ENCODE results near the gene ECT2L.

ECT2L gene

GRCh38 chr6:138795809-138796603 is at the start of gene ECT2L:
Gene ECT2L (plus strand): TSS chr6:138796087. CDS start chr6:138813275, 17,188 bp downstream.
- DNase-seq, result no peak

DNA sequence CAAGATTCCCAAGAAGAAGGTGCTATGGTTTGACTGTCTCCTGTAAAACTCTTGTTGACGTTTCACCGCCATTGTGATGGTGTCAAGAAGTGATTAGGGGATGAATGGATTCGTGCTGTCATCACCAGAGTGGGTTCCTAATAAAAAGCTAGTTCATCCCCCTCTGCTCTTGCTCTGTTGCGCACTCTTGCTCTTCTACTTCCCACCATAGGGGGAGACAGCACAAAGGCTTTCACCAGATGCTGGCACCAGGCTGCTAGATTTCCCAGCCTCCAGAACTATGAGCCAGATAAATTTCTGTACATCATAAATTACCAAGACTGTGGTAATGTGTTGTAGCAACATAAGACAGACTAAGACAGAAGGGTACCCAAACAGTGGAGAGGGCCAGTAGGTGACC is 43.9 kb upstream of the ECT2L start:
- no peak for DNase-seq

DNA sequence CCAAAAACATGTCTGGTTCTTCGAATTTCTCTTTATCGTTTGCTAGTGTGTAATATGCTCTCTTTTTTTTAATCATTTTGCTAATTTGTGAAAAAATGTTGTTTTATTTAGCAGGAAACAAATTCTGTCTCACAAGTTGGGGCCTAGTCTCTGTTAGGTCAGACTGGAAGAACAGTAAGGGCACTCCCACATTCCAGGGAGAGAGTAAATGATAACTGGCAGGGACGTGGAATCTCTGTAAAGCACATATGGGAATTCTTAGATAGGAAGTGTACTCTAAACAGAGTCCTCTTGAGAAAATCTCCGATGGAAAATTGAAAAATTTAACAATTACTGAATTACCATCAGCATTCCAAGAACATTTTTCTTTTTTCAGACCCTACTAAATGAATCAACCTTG is 38.8 kb upstream of the ECT2L start:
- no peak for DNase-seq

GRCh38 chr6:138765896-138766655 is 29.8 kb upstream of the ECT2L start:
- DNase-seq, result no peak

DNA sequence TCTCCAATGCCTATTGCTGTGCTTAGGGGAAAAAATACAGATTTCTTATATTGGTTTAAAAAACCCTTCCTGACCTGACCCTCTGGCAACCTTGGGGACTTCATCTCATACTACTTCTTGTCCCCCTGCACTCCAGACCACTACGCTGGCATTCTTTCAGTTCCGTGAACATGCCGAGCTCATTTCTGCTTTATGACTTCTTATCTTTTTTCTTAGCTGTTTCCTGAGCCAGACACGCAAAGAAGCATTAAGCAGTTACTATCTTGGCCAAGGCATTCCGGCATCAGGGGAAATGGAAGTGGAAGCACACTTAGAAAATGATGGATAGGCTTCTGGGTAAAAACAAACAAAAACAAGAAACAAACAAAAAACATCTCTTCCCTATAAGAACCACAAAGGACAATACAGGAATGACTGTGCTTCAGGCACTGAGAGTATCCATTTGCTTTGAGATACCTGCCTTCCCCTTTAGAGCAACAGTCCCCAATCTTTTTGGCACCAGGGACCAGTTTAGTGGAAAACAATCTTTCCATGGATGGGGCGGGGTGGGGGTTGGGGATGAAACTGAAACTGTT is 26.7 kb upstream of the ECT2L start:
- DNase-seq, result no peak

DNA sequence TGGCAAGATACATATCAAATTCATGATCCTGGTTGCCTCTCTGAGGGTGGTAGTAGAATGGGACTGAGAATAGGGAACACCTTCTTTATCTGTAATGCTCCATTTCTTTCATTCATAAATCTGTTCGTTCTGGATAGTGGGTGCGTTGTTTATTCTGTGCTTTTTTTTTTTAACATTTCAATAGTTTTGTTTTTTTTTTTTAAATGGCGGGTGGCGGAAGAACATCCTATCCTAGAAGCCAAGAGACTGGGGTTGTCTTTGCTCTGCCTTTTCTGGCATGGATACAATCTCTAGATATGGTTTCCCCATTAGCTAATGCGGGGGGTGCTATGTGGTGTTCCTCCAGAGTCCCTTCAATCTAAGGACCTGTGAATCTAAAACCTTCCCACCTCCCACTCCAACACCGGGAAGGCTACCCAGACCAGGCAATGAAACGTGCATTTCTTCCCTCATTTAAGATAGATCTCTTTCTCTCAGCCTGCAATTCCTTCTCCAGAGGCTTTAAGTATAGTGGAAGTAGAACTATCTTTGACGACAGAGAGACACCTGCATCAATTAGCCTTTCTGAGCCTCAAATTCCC is 23.2 kb upstream of the ECT2L start:
- no peak for DNase-seq

GRCh38 chr6:138773177-138774091 is 22.5 kb upstream of the ECT2L start, which contains the start of gene CCDC28A:
Gene CCDC28A (plus strand): TSS chr6:138773769. CDS start chr6:138776121, 2,352 bp downstream.
- peak; percentile 96 for DNase-seq

DNA sequence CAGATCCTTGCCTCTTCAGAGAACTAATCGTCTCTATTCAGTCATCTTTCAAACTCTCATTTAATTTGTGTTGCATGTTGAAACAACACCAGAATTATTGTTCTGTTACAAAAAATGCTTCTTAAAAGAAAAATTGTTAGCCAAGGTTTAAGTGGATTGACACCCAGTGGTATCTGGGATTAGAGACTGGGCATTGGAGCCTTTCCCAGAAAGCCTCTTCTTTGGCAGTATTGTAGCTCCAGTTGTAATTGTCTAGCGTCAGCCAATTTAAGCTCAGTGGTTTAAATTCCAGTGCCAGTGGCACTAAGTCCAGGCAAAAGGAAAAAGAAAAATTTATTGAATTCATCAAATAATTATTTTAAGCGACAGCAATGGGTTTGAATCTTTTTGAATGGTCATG is 21.5 kb upstream of the ECT2L start:
- no peak for DNase-seq

DNA sequence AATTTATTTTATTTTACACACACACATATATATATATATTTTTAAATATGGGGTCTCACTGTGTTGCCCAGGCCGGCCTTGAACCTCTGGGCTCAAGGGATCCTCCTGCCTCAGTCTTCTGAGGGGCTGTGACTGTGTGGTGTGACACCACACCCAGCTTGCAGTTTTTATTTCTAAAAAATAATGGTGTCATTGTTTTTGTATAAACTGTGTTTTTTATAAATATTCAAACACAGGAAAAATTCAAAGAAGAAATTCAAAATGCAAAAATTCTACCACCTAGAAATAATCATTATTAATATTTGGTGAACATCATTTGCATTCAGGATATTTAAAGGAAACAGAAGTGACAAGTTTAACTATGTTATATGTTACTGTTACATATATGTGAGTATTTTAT is 19.2 kb upstream of the ECT2L start:
- DNase-seq, result no peak

DNA sequence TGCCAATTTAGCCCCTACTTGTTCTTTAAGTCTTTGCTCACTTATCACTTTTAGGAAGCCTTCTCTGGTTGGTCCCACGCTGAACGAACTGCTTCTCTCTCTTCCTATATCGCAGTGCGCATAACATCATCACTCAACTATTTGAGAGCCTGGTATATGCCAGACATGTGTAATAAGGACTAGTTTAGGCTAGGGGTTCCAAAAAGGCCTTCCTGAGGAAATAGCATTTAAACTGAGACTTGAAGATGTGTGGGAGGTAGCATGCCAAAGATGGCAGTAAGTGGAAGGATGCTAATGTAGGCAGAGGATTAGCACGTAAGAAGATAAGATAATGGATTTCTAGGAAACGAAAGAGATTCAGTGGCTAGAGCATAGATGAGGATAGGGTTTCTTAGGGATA is 17.6 kb upstream of the ECT2L start:
- DNase-seq, result no peak

GRCh38 chr6:138782243-138782642 is 13.6 kb upstream of the ECT2L start:
- DNase-seq, result no peak

GRCh38 chr6:138785079-138785478 is 10.8 kb upstream of the ECT2L start:
- no peak for DNase-seq

DNA sequence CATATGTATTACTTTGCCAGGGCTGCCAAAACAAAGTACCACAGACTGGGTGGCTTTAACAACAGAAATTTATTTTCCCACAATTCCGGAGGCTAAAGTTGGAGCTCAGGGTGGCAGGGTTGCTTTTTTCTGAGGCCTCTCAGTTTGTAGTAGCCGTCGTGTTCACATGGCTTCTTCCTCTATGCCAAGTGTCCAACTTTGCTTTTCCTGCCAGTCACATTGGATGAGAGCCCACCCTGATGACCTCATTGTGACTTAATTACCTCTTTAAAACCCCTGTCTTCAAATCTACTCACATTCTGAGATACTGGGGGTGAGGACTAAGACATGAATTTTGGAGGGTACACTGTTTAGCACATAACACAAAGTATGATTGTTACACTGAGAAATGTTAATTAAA is 9.9 kb upstream of the ECT2L start:
- DNase-seq, result no peak

DNA sequence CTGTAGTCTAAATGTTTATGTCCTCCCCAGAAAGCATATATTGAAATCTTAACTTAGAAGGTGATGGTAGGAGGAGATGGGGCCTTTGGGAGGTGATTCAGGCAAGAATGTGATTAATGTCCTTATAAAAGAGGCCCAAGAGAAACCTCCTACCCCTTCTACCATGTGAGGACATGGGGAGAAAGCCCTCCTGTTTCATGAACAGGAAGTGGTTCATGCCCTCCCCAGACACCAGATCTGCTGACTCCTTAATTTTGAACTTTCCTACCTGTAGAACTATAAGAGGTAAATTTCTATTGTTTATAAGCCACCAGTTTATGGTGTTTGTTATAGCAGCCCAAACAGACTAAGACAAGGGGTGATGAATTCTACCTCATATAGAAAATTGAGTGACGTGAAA is 8.7 kb upstream of the ECT2L start:
- no peak for DNase-seq

DNA sequence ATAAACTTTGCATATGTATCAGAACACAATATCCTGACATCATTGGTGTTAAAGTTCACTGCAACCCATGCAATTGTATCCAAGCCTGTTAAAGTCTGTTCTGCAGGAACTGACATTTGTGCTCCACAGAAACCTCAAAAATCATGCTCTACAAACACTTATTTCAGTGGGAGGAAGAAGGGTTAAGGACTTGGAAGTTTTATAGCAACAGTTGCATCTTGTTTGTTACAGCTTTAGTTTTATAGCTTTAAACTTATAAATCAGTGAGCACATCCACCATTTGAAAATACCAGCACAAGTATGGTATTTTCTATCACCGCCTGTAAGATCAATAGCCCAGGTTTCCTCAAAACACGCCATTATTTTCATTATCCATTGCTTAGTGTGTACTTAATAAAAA is 884 bp downstream of the ECT2L start:
- no peak for DNase-seq

DNA sequence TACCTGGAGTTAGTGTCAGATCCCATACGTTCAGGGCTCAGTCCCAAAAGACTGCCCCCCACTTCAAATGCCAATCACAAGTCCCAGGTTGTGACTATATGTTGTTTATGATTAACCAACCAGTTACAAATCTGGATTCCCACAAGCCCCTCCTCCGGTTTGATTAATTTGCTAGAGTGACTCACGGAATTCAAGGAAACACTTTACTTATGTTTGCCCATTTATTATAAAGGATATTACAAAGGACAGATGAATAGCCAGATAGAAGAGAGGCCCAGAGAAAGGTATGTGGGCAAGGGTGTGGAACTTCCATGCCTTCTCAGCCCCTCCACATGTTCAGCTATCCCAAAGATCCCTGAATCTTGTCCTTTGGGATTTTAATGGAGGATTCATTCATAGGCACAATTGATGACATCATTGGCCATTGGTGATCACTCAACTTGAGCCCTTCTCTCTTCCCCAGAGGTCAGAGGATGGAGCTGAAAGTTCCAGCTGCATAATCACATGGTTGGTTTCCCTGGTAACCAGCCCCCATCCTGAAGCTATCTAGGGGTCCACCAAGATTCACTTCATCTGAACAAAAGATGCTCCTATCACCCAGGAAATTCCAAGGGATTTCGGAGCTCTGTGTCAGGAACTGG is 2.0 kb downstream of the ECT2L start:
- no peak for DNase-seq

GRCh38 chr6:138800377-138801150 is 4.7 kb downstream of the ECT2L start:
- no peak for DNase-seq

DNA sequence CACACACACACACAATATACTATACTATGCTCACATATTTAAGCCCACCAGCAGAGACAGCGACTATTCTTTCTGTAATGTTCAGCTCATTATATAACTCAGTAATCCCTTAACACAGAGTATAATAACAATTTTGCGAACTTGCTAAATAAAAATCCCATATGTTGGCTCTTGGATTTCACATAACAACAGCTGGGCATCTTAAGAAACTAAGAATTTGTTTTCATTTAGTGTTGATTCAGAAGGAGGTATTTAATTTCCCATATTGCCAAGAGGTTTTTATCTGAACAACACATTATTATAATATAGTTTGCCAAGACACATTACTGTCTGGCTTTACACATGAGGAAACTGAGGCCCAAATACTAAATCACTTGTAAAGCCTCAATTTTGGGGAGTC is 7.4 kb downstream of the ECT2L start:
- no peak for DNase-seq

DNA sequence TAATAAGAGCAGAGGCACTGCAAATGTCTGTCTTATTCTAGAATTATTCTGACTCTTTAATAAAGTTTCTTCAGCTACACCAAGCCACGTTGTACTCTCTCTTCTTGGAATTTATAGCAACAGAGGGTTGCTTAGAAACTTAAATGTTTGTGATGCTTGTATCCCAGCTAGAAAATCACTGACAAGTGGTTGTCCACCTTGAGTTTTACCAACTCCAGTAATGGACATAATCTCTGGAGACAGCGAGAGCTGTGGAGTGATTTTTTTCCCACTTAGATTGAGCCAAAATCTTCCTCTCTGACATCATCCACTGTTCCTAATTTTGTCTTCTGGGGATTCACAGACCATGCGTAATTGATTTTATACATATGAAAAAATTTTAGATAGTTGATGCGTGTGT is 8.0 kb downstream of the ECT2L start:
- no peak for DNase-seq

- no peak for DNase-seq
Observed at GRCh38 chr6:138805016-138805765, 9.3 kb downstream of the ECT2L start.
